Measurements from ENCODE around the gene CFAP61.
"Not testable (repeated sequence)": the region's sequence is repeated elsewhere in the genome, so short reads cannot be mapped to it uniquely, and the experiment has no call there.

The CFAP61 gene

GRCh38 chr20:20344476-20344875, 292.1 kb downstream of the CFAP61 start (continued):
- TF ChIP-seq ZSCAN5A (tag by site-specific recombination; IDR thresholded peaks at IDR 0.05) (no peak), ZBTB20 (tag by site-specific recombination; IDR thresholded peaks at IDR 0.05) (no peak), ZSCAN23 (tag by site-specific recombination; IDR thresholded peaks at IDR 0.05) (no peak), YY2 (tag by site-specific recombination; IDR thresholded peaks at IDR 0.05) (no peak), ZBTB10 (tag by site-specific recombination; IDR thresholded peaks at IDR 0.05) (no peak), YY1 (tag by site-specific recombination; IDR thresholded peaks at IDR 0.05) (no peak), ZNF843 (tag by site-specific recombination; IDR thresholded peaks at IDR 0.05) (no peak)

- Histone ChIP-seq H3K9me3 (ENCODE audit: control insufficient read depth, insufficient read depth, low read depth, low read length) (no peaks in the 10 kb centered on the region), H3K36me3 (ENCODE audit: control insufficient read depth in 2 of 2, insufficient read depth in 1 of 2, low read length in 2 of 2) (no peaks in the 10 kb centered on the region), H3K4me1 (ENCODE audit: control insufficient read depth, insufficient read depth, low read length) (no peaks in the 10 kb centered on the region), H3K4me3 (ENCODE audit: low read depth, low read length) (no peak overlapping the region), H3K27ac (ENCODE audit: extremely low read depth, low read depth, low read length) (no peak overlapping the region)
- ChIA-PET POLR2A (no interaction called here), CTCF (interaction anchor here (0.9 kb wide), 1 partner anchor 270 kb away, joined by 6 read pairs; no protein-coding TSS in a partner anchor)
- TF ChIP-seq ZNF768 (tag by site-specific recombination; IDR thresholded peaks at IDR 0.05) (no peak), ZNF16 (tag by site-specific recombination; IDR thresholded peaks at IDR 0.05; ENCODE audit: low read depth) (no peak), ZNF324 (tag by site-specific recombination; IDR thresholded peaks at IDR 0.05) (no peak), ZNF404 (tag by site-specific recombination; IDR thresholded peaks at IDR 0.05) (no peak), ZSCAN30 (tag by site-specific recombination; IDR thresholded peaks at IDR 0.05) (no peak), YY2 (tag by site-specific recombination; IDR thresholded peaks at IDR 0.05) (no peak), HIC1 (tag by site-specific recombination; IDR thresholded peaks at IDR 0.05) (no peak), ZNF169 (tag by site-specific recombination; IDR thresholded peaks at IDR 0.05) (no peak), KLF8 (tag by site-specific recombination; IDR thresholded peaks at IDR 0.05) (no peak), KLF16 (tag by site-specific recombination; IDR thresholded peaks at IDR 0.05) (no peak), ZNF747 (tag by site-specific recombination; IDR thresholded peaks at IDR 0.05) (no peak)
These were observed 301.2 kb downstream of the CFAP61 start for GRCh38 chr20:20353576-20353975.

GRCh38 chr20:20355503-20355902, 303.2 kb downstream of the CFAP61 start:
- H3K36me3 ChIP-seq (ENCODE audit: control insufficient read depth in 2 of 2, insufficient read depth in 1 of 2, low read length in 2 of 2); H3K27ac ChIP-seq (ENCODE audit: extremely low read depth, low read depth, low read length); POLR2A ChIA-PET; H3K9me3 ChIP-seq (ENCODE audit: control insufficient read depth, insufficient read depth, low read depth, low read length); H3K4me1 ChIP-seq (ENCODE audit: control insufficient read depth, insufficient read depth, low read length); CTCF ChIA-PET; H3K4me3 ChIP-seq (ENCODE audit: low read depth, low read length): not testable (repeated sequence)
- TF ChIP-seq ZNF18 (tag by site-specific recombination; IDR thresholded peaks at IDR 0.05) = peak; percentile 92
